Osteoblast (primary cell): Measurements from ENCODE around the gene SLC46A1. TPM values are rescaled to one million over a fixed set of nuclear protein-coding genes. Genes with fewer than 3 reads are reported as not detected.

ENCODE experiments used
- DNase-seq: peaks from one replicate; pipeline ENCODE4 v3.0.0; 2011; ENCODE audit warnings: low spot score, mixed read lengths; ENCODE audit not compliant: insufficient read length; ENCODE audit errors: missing footprints
- H2AFZ ChIP-seq: 2 replicates; pipeline ENCODE4 v1.6.0; 2011; ENCODE audit warnings: mild to moderate bottlenecking, low read length
- H3K27ac ChIP-seq: 2 replicates; pipeline ENCODE4 v1.5.1; 2011; ENCODE audit warnings: mild to moderate bottlenecking, low read depth, low read length, moderate library complexity
- H3K27me3 ChIP-seq: 2 replicates; pipeline ENCODE4 v1.6.0; 2012; ENCODE audit warnings: mild to moderate bottlenecking, control low read depth, inconsistent platforms, low read length, moderate library complexity; ENCODE audit not compliant: insufficient read depth
- H3K36me3 ChIP-seq: 2 replicates; pipeline ENCODE4 v1.5.1; 2011; ENCODE audit warnings: mild to moderate bottlenecking, low read length, control low read depth, moderate library complexity; ENCODE audit not compliant: insufficient read depth
- H3K4me1 ChIP-seq: 2 replicates; pipeline ENCODE4 v1.5.1; 2011; ENCODE audit warnings: mild to moderate bottlenecking, low read length, control low read depth, moderate library complexity; ENCODE audit not compliant: insufficient read depth
- H3K4me2 ChIP-seq: 2 replicates; pipeline ENCODE4 v1.6.0; 2011; ENCODE audit warnings: mild to moderate bottlenecking, low read length; ENCODE audit not compliant: insufficient read depth
- H3K4me3 ChIP-seq: fragments of 200-600 bp; sonication (generic); 3 replicates; pipeline ENCODE4 v1.5.1; 2012; ENCODE audit warnings: mild to moderate bottlenecking, low read length, inconsistent platforms; ENCODE audit not compliant: insufficient read depth
- H3K79me2 ChIP-seq: 2 replicates; pipeline ENCODE4 v1.6.0; 2012; ENCODE audit warnings: mild to moderate bottlenecking, low read length, control low read depth, inconsistent platforms; ENCODE audit not compliant: insufficient read depth
- H3K9me3 ChIP-seq: 2 replicates; pipeline ENCODE4 v1.5.1; 2011; ENCODE audit warnings: low read depth, low read length, control low read depth
- H4K20me1 ChIP-seq: 2 replicates; pipeline ENCODE4 v1.6.0; 2012; ENCODE audit warnings: mild to moderate bottlenecking, low read length, control low read depth; ENCODE audit not compliant: insufficient read depth
- total RNA-seq: library from RNA; depleted of rRNA; stranded (reverse); fragments of >200 nt; gene quantifications from 2 replicates; pipeline ENCODE4 v1.2.3, GENCODE V29; 2012
- TF ChIP-seq, protein P1 (sequence below): IDR thresholded peaks from 2 replicates; pipeline ENCODE4 v1.5.1; 2011; ENCODE audit warnings: mild to moderate bottlenecking, low read depth, low read length, moderate library complexity; ENCODE audit errors: extremely low read depth

Gene SLC46A1
- total RNA-seq, 1 donor: 8.0 TPM

DNA sequence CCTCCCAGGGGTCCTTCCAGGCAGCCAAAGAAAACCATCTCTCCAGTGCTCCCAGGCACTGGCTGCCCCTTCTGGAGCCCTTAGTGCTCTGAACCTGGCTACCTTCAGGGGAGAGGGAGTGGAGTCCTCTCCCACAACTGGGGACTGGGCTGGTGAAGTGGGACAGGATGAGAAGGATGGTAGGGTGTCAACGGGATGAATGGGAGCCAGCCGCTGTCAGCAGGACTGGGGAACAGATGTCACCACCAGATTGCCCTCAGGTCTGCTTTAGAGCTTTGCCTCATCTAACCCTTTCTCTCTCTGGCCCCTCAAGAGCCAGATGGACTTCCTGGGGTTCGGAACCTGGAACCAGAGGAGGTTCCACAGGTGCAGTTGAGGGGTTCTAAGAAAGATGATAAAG lies 40.5 kb downstream of the SLC46A1 start:
- no peaks in the 10 kb centered on the region for H3K27me3 ChIP-seq
- TF ChIP-seq, protein P1, sequence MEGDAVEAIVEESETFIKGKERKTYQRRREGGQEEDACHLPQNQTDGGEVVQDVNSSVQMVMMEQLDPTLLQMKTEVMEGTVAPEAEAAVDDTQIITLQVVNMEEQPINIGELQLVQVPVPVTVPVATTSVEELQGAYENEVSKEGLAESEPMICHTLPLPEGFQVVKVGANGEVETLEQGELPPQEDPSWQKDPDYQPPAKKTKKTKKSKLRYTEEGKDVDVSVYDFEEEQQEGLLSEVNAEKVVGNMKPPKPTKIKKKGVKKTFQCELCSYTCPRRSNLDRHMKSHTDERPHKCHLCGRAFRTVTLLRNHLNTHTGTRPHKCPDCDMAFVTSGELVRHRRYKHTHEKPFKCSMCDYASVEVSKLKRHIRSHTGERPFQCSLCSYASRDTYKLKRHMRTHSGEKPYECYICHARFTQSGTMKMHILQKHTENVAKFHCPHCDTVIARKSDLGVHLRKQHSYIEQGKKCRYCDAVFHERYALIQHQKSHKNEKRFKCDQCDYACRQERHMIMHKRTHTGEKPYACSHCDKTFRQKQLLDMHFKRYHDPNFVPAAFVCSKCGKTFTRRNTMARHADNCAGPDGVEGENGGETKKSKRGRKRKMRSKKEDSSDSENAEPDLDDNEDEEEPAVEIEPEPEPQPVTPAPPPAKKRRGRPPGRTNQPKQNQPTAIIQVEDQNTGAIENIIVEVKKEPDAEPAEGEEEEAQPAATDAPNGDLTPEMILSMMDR: no peak
- H3K79me2 ChIP-seq: no peaks in the 10 kb centered on the region
- DNase-seq: peak; percentile 56
- H3K9me3 ChIP-seq: no peaks in the 10 kb centered on the region
- H4K20me1 ChIP-seq: peaks cover under 1% of the 10 kb centered on the region
- peaks cover 29% of the 10 kb centered on the region for H3K36me3 ChIP-seq
- peaks cover 6% of the 10 kb centered on the region for H3K4me1 ChIP-seq
- no peak overlapping the region for H3K27ac ChIP-seq
- no peak overlapping the region for H3K4me2 ChIP-seq
- H3K4me3 ChIP-seq: no peak overlapping the region
- no peak overlapping the region for H2AFZ ChIP-seq

DNA sequence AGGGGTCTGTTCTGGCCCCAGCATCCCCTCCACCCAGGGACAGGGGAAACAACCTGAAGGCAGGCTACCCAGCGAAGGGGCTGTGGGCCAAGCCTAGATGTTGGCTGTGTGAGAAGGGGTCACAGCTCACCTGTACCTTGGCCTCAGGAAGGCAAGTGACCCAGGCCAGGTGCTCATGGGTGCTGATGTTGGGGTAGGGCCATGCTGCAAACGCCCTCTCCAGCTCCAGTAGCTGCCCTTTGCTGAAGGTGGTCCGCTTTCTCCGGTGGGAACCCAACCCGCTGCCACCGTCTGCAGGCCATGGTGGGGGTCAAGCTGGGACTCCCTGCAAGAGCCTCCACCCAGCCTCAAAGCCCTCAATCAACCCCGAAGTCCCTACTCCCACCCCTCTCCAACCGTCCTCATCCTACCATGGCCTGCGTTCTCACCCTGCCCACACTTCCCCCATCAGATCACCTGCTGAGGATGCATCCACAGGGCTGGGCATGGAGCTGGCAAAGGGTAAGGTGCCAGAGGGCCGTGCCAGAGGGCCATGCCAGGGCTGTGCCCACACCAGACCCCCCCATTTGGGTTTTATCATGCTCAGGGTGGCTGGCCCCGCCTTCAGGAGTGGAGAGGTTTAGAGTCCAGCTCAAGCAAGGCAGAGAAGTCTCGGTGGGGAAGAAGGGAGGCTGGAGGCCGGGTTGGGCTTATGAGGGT lies 41.2 kb downstream of the SLC46A1 start, which contains the start of gene SEBOX:
TSS of gene SEBOX (minus strand) at position 535 of the 699 bp plus-strand sequence. CDS start at position 487, 48 bp downstream.
- Histone ChIP-seq H3K4me3 (no peak within 1 kb of the TSS), H3K36me3 (peaks cover 36% of the 10 kb centered on the region), H2AFZ (no peak within 1 kb of the TSS), H3K9me3 (no peaks in the 10 kb centered on the region), H3K4me1 (no peaks in the 10 kb centered on the region), H3K27ac (no peak within 1 kb of the TSS), H3K27me3 (no peaks in the 10 kb centered on the region), H3K79me2 (no peaks in the 10 kb centered on the region), H4K20me1 (no peaks in the 10 kb centered on the region), H3K4me2 (no peak within 1 kb of the TSS)
- DNase-seq: peak; percentile 58
- TF ChIP-seq, protein P1: no peak

GRCh38 chr17:28363776-28364650 lies 42.0 kb downstream of the SLC46A1 start:
- Histone ChIP-seq H3K9me3 (no peaks in the 10 kb centered on the region), H4K20me1 (no peaks in the 10 kb centered on the region), H3K4me1 (no peaks in the 10 kb centered on the region), H3K79me2 (peaks cover 3% of the 10 kb centered on the region), H2AFZ (no peak overlapping the region), H3K36me3 (peaks cover 40% of the 10 kb centered on the region), H3K4me3 (no peak overlapping the region), H3K27ac (no peak overlapping the region), H3K27me3 (no peaks in the 10 kb centered on the region), H3K4me2 (no peak overlapping the region)
- peak; percentile 71 for DNase-seq
- TF ChIP-seq, protein P1: no peak

GRCh38 chr17:28363186-28363585 lies 42.8 kb downstream of the SLC46A1 start:
- Histone ChIP-seq H3K36me3 (peaks cover 44% of the 10 kb centered on the region), H3K9me3 (no peaks in the 10 kb centered on the region), H3K79me2 (peaks cover 9% of the 10 kb centered on the region), H3K4me1 (peaks cover 2% of the 10 kb centered on the region), H3K27me3 (no peaks in the 10 kb centered on the region), H3K4me3 (no peak overlapping the region), H2AFZ (no peak overlapping the region), H4K20me1 (no peaks in the 10 kb centered on the region), H3K4me2 (no peak overlapping the region), H3K27ac (no peak overlapping the region)
- no peak for DNase-seq
- TF ChIP-seq, protein P1: no peak
